ENCODE measurements around the gene TMEM134. TPM values are rescaled to one million over a fixed set of nuclear protein-coding genes. Genes with fewer than 3 reads are reported as not detected.

The TMEM134 gene
- total and polyA plus RNA-seq, 2 donors (not counting 3 experiments of a cell fraction or from before 2014, with no cell fraction given): 33.4 to 207 TPM

- POLR2A ChIA-PET: no interaction called here
- intact Hi-C loops (cut with micrococcal nuclease): loop anchor here (1.0 kb wide), 1 partner anchor 34 kb away; no protein-coding TSS in a partner anchor
Measured at GRCh38 chr11:67470337-67471002, 1.4 kb upstream of the TMEM134 start.

More at GRCh38 chr11:67470337-67471002, 1.4 kb upstream of the TMEM134 start:
- dilution Hi-C loops (cut with MboI; ENCODE audit: extremely low pct_ligation_motif_present, low sequenced_read_pairs): no loop called here
- Histone ChIP-seq H3K4me1 (ENCODE audit: control insufficient read depth, extremely low read depth, insufficient read depth, low read length) (peaks cover 6% of the 10 kb centered on the region), H3K4me3 (replicated peaks in 1 of 3; ENCODE audit: insufficient read depth in 1 of 3, low read depth in 1 of 3, low read length in 3 of 3) (no peak overlapping the region), H3K27ac (ENCODE audit: insufficient read depth, low read depth, low read length) (no peak overlapping the region), H3K4me2 (ENCODE audit: insufficient read depth, low read length) (no peak overlapping the region), H3K27me3 (ENCODE audit: control insufficient read depth in 2 of 2, insufficient read depth in 2 of 2, low read length in 2 of 2) (peaks cover 0 to 6% of the 10 kb centered on the region in 2 experiments), H4K20me1 (replicated peaks; ENCODE audit: control insufficient read depth, extremely low read depth, insufficient read depth, low read length) (no peaks in the 10 kb centered on the region), H3K9me3 (replicated peaks; ENCODE audit: control insufficient read depth, insufficient read depth, low read length) (no peaks in the 10 kb centered on the region), H2AFZ (ENCODE audit: low read depth, low read length) (no peak overlapping the region), H3K9ac (replicated peaks; ENCODE audit: extremely low read depth, insufficient read depth, low read length) (no peak overlapping the region), H3K79me2 (ENCODE audit: control insufficient read depth, insufficient read depth, low read length) (no peaks in the 10 kb centered on the region), H3K9me1 (replicated peaks; ENCODE audit: control insufficient read depth, extremely low read depth, insufficient read depth, low read length) (no peaks in the 10 kb centered on the region), H3K36me3 (ENCODE audit: control insufficient read depth in 2 of 2, extremely low read depth in 1 of 2, insufficient read depth in 2 of 2, low read length in 2 of 2) (no peaks in the 10 kb centered on the region)
- BruUV-seq (replicated peaks): no TSS peak
- no peak for FAIRE-seq
- CTCF ChIA-PET: interaction anchor here (0.9 to 2.1 kb wide), 3 partner anchors 19 to 116 kb away, joined by 3 to 10 read pairs (median 4); partner anchors contain the start of gene PPP1CA
- TF ChIP-seq CTCF (IDR thresholded peaks at IDR 0.05; ENCODE audit: extremely low read depth in 1 of 2, insufficient read depth in 1 of 2, low read depth in 1 of 2, low read length in 2 of 2) (no peak), MAX (IDR thresholded peaks at IDR 0.05; ENCODE audit: insufficient read depth, insufficient read length) (no peak), POLR2AphosphoS5 (IDR thresholded peaks at IDR 0.05; ENCODE audit: insufficient read depth, low read depth, low read length) (no peak), POLR2A (IDR thresholded peaks at IDR 0.05; ENCODE audit: low read depth, low read length) (no peak), FOS (IDR thresholded peaks at IDR 0.05; ENCODE audit: borderline replicate concordance, insufficient read depth, low read length) (no peak), EZH2 (IDR thresholded peaks at IDR 0.05; ENCODE audit: borderline replicate concordance, low read depth, low read length, severe bottlenecking) (no peak), GATA2 (IDR thresholded peaks at IDR 0.05; ENCODE audit: insufficient read depth, insufficient read length, low read depth, low read length) (no peak), MYC (IDR thresholded peaks at IDR 0.05; ENCODE audit: low read depth, low read length) (no peak), JUN (IDR thresholded peaks at IDR 0.05; ENCODE audit: borderline replicate concordance, insufficient read depth, insufficient read length, low read depth) (no peak)
- DNase-seq (ENCODE audit: low read depth, low spot score): no peak
